ENCODE data around the gene KLK4.

KLK4 gene

DNA sequence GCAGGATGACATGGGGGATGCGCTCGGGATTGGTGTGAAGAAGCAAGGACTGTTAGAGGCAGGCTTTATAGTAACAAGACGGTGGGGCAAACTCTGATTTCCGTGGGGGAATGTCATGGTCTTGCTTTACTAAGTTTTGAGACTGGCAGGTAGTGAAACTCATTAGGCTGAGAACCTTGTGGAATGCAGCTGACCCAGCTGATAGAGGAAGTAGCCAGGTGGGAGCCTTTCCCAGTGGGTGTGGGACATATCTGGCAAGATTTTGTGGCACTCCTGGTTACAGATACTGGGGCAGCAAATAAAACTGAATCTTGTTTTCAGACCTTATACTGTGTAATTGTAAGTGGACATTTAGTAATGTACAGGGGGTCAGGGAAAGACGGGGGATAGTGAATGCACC is 31.0 kb downstream of the KLK4 start:
- no peak for DNase-seq (ENCODE audit: low read depth)

DNA sequence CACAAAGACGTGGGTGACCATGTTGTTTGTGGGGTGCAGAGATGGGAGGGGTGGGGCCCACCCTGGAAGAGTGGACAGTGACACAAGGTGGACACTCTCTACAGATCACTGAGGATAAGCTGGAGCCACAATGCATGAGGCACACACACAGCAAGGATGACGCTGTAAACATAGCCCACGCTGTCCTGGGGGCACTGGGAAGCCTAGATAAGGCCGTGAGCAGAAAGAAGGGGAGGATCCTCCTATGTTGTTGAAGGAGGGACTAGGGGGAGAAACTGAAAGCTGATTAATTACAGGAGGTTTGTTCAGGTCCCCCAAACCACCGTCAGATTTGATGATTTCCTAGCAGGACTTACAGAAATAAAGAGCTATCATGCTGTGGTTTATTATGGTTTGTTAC is 32.3 kb downstream of the KLK4 start:
- DNase-seq (ENCODE audit: low read depth) = no peak

- DNase-seq (ENCODE audit: low read depth) = no peak
These were observed 33.9 kb downstream of the KLK4 start for GRCh38 chr19:50877338-50877737.

- no peak for DNase-seq (ENCODE audit: low read depth)
These were observed 34.7 kb downstream of the KLK4 start for GRCh38 chr19:50876456-50876855.

DNA sequence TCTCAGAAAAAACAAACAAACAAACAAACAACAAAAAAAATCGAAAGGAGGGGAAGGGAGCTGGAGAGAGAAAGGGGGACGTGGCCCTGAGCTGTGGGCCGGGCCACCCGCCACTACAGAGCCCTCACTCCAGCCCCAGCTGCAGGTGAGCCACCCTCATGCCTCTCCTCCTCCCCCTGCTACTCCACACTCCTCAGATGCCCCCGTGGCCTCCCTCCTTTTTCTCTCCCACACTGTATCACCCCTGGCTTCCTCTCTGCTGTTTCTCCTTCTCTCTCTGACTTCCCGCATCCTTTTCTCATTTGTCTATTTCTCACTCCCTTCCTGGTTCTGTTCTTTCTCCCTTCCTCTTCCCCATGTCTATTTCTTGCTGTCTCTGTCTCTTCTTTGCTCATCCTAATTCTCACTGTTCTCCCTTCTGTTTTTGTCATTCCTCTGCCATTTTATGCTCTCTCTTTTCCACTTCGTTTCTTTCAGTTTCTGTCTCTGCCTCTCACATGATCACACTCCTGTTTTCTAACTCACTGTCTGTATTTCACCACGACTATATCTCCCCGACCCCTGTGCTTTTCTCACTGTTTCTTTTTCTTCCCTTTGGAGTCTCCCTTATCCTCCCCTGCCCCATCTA is 35.3 kb downstream of the KLK4 start:
- DNase-seq (ENCODE audit: low read depth) = no peak

- DNase-seq (ENCODE audit: low read depth) = no peak
These were observed 37.0 kb downstream of the KLK4 start for GRCh38 chr19:50874211-50874610.

DNA sequence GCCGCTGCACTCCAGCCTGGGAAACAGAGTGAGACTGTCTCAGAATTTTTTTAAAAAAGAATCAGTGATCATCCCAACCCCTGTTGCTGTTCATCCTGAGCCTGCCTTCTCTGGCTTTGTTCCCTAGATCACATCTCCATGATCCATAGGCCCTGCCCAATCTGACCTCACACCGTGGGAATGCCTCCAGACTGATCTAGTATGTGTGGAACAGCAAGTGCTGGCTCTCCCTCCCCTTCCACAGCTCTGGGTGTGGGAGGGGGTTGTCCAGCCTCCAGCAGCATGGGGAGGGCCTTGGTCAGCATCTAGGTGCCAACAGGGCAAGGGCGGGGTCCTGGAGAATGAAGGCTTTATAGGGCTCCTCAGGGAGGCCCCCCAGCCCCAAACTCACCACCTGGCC is 38.1 kb downstream of the KLK4 start, which contains the start of gene KLK2:
TSS of gene KLK2 (plus strand) at position 384 of the 400 bp plus-strand sequence. CDS start 35 bp downstream, outside the sequence.
- DNase-seq (ENCODE audit: low read depth) = no peak

- no peak for DNase-seq (ENCODE audit: low read depth)
These were observed 40.6 kb downstream of the KLK4 start for GRCh38 chr19:50870417-50871089.

DNA sequence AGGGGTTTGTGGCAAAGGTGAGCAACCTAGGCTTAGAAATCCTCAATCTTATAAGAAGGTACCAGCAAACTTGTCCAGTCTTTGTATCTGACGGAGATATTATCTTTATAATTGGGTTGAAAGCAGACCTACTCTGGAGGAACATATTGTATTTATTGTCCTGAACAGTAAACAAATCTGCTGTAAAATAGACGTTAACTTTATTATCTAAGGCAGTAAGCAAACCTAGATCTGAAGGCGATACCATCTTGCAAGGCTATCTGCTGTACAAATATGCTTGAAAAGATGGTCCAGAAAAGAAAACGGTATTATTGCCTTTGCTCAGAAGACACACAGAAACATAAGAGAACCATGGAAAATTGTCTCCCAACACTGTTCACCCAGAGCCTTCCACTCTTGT is 41.7 kb downstream of the KLK4 start:
- no peak for DNase-seq (ENCODE audit: low read depth)

DNA sequence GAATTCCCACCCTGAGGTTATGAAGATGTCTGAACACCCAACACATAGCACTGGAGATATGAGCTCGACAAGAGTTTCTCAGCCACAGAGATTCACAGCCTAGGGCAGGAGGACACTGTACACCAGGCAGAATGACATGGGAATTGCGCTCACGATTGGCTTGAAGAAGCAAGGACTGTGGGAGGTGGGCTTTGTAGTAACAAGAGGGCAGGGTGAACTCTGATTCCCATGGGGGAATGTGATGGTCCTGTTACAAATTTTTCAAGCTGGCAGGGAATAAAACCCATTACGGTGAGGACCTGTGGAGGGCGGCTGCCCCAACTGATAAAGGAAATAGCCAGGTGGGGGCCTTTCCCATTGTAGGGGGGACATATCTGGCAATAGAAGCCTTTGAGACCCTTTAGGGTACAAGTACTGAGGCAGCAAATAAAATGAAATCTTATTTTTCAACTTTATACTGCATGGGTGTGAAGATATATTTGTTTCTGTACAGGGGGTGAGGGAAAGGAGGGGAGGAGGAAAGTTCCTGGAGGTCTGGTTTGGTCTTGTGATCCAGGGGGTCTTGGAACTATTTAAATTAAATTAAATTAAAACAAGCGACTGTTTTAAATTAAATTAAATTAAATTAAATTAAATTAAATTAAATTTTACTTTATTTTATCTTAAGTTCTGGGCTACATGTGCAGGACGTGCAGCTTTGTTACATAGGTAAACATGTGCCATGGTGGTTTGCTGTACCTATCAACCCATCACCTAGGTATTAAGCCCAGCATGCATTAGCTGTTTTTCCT is 49.5 kb downstream of the KLK4 start:
- DNase-seq (ENCODE audit: low read depth) = no peak

GRCh38 chr19:50861010-50861409 is 50.2 kb downstream of the KLK4 start:
- DNase-seq (ENCODE audit: low read depth) = no peak

DNA sequence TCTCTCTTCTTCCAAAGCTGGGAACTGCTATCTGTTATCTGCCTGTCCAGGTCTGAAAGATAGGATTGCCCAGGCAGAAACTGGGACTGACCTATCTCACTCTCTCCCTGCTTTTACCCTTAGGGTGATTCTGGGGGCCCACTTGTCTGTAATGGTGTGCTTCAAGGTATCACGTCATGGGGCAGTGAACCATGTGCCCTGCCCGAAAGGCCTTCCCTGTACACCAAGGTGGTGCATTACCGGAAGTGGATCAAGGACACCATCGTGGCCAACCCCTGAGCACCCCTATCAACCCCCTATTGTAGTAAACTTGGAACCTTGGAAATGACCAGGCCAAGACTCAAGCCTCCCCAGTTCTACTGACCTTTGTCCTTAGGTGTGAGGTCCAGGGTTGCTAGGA is 51.3 kb downstream of the KLK4 start:
- DNase-seq (ENCODE audit: low read depth) = no peak

- no peak for DNase-seq (ENCODE audit: low read depth)
These were observed 52.3 kb downstream of the KLK4 start for GRCh38 chr19:50858886-50859285.

DNA sequence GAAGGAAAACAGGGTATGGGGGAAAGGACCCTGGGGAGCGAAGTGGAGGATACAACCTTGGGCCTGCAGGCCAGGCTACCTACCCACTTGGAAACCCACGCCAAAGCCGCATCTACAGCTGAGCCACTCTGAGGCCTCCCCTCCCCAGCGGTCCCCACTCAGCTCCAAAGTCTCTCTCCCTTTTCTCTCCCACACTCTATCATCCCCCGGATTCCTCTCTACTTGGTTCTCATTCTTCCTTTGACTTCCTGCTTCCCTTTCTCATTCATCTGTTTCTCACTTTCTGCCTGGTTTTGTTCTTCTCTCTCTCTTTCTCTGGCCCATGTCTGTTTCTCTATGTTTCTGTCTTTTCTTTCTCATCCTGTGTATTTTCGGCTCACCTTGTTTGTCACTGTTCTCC is 53.8 kb downstream of the KLK4 start:
- no peak for DNase-seq (ENCODE audit: low read depth)
